Gastrocnemius medialis (tissue), 4 donors: Measurements from ENCODE around the gene CEP295NL. TPM values are rescaled to one million over a fixed set of nuclear protein-coding genes. Genes with fewer than 3 reads are reported as not detected.

Experiments used
- ATAC-seq, 2 donors: fragments of 150-250 bp; one replicate each; pipeline ENCODE4 v1.9.1; 2016
- DNase-seq, 2 donors: peaks; one replicate each; pipeline ENCODE4 v3.0.0-alpha.2; 2019
- H3K27ac ChIP-seq, 4 donors: fragments of 200-600 bp; sonication (generic); 1 replicate in 1 of 4; 2 replicates in 3 of 4; pipeline ENCODE4 v1.5.1; 2016 to 2018; ENCODE audit warnings: mild to moderate bottlenecking in 2 of 4, moderate library complexity in 1 of 4
- H3K27me3 ChIP-seq, 3 donors: fragments of 200-600 bp; sonication (generic) in 2 of 3; 1 replicate in 1 of 3; 2 replicates in 2 of 3; pipeline versions ENCODE4 v1.5.1 to v1.6.0; 2016 to 2019; ENCODE audit warnings: mild to moderate bottlenecking in 1 of 3, moderate library complexity in 1 of 3
- H3K36me3 ChIP-seq, 2 donors: fragments of 200-600 bp; sonication (generic) in 1 of 2; one replicate each; pipeline ENCODE4 v1.5.1; 2017 to 2018
- H3K4me1 ChIP-seq, 2 donors: fragments of 200-600 bp; sonication (generic) in 1 of 2; one replicate each; pipeline ENCODE4 v1.5.1; 2016 to 2017; ENCODE audit warnings: mild to moderate bottlenecking in 2 of 2
- H3K4me3 ChIP-seq, 4 donors: fragments of 200-600 bp; sonication (generic) in 3 of 4; 1 replicate in 1 of 4; 2 replicates in 3 of 4; pipeline ENCODE4 v1.5.1; 2016 to 2019; ENCODE audit warnings: mild to moderate bottlenecking in 2 of 4
- H3K9me3 ChIP-seq, 3 donors: fragments of 200-600 bp; sonication (generic) in 2 of 3; 1 replicate in 1 of 3; 2 replicates in 2 of 3; pipeline ENCODE4 v1.5.1; 2016 to 2019
- POLR2A ChIP-seq, 2 donors: fragments of 450-650 bp; IDR thresholded peaks; one replicate each; pipeline ENCODE4 v1.6.1; 2017; ENCODE audit warnings: antibody characterized with exemption in 2 of 2, mild to moderate bottlenecking in 2 of 2, moderate library complexity in 2 of 2
- in situ Hi-C, 4 donors: fragments of 200-750 bp; cut with MboI; loops; one replicate each; pipeline versions ENCODE4 v1.15.0 to v1.8.0; 2017; ENCODE audit warnings: low sequenced_read_pairs in 4 of 4
- intact Hi-C: fragments of 100-400 bp; cut with DNase I; formaldehyde crosslinking; loops from one replicate; pipeline ENCODE4 v1.15.1; 2023; ENCODE audit warnings: low total_unique reads
- total RNA-seq, 4 donors: library from RNA; depleted of rRNA; stranded (reverse); fragments of >200 nt; gene quantifications; one replicate each; pipeline versions ENCODE4 v1.1.0 to v1.2.3, GENCODE V29; 2016
- TF ChIP-seq, protein P1 (sequence below), 5 experiments: fragments of 450-650 bp in 3 of 5; fragments of 200-600 bp in 2 of 5; sonication (generic) in 2 of 5; IDR thresholded peaks in 4 of 5; conservative IDR thresholded peaks in 1 of 5; 1 replicate in 4 of 5; 2 replicates in 1 of 5; pipeline ENCODE4 v1.5.1; 2016 to 2019; ENCODE audit warnings: antibody characterized with exemption in 5 of 5, mild to moderate bottlenecking in 3 of 5, moderate library complexity in 3 of 5

CEP295NL gene
- total RNA-seq, 4 donors from 2014 or later: 0.16 TPM; not detected in 3

- Histone ChIP-seq H3K9me3 (no peaks in the 10 kb centered on the region), H3K27me3 (no peaks in the 10 kb centered on the region), H3K36me3 (no peaks in the 10 kb centered on the region), H3K4me1 (peaks cover 33 to 35% of the 10 kb centered on the region in 2 donors), H3K27ac (no peak overlapping the region), H3K4me3 (no peak overlapping the region)
- TF ChIP-seq, protein P1, sequence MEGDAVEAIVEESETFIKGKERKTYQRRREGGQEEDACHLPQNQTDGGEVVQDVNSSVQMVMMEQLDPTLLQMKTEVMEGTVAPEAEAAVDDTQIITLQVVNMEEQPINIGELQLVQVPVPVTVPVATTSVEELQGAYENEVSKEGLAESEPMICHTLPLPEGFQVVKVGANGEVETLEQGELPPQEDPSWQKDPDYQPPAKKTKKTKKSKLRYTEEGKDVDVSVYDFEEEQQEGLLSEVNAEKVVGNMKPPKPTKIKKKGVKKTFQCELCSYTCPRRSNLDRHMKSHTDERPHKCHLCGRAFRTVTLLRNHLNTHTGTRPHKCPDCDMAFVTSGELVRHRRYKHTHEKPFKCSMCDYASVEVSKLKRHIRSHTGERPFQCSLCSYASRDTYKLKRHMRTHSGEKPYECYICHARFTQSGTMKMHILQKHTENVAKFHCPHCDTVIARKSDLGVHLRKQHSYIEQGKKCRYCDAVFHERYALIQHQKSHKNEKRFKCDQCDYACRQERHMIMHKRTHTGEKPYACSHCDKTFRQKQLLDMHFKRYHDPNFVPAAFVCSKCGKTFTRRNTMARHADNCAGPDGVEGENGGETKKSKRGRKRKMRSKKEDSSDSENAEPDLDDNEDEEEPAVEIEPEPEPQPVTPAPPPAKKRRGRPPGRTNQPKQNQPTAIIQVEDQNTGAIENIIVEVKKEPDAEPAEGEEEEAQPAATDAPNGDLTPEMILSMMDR (IDR thresholded peaks at IDR 0.05 in 4 of 5, conservative IDR thresholded peaks at IDR 0.05 in 1 of 5): no peak
- TF ChIP-seq POLR2A (IDR thresholded peaks at IDR 0.05): no peak
- DNase-seq (no peak), ATAC-seq (no peak)
- intact Hi-C loops: no loop called here
- in situ Hi-C loops: no loop called here
Measured at GRCh38 chr17:78886954-78887353, 16.0 kb downstream of the CEP295NL start.

GRCh38 chr17:78885956-78886355, 17.0 kb downstream of the CEP295NL start:
- H3K27ac ChIP-seq: peak overlapping the region; percentile 77 to 85 (median 81)
- ATAC-seq (no peak), DNase-seq (no peak)
- no peaks in the 10 kb centered on the region for H3K27me3 ChIP-seq
- H3K36me3 ChIP-seq: no peaks in the 10 kb centered on the region
- in situ Hi-C loops: no loop called here
- no peak overlapping the region for H3K4me3 ChIP-seq
- H3K4me1 ChIP-seq: peaks cover 31 to 35% of the 10 kb centered on the region in 2 donors
- intact Hi-C loops: no loop called here
- TF ChIP-seq, protein P1 (IDR thresholded peaks at IDR 0.05 in 4 of 5, conservative IDR thresholded peaks at IDR 0.05 in 1 of 5): no peak
- TF ChIP-seq POLR2A (IDR thresholded peaks at IDR 0.05): no peak
- H3K9me3 ChIP-seq: no peaks in the 10 kb centered on the region

- Histone ChIP-seq H3K27me3 (no peaks in the 10 kb centered on the region), H3K27ac (peak overlapping the region; percentile 77 to 85 (median 81)), H3K4me3 (no peak overlapping the region), H3K9me3 (no peaks in the 10 kb centered on the region), H3K36me3 (no peaks in the 10 kb centered on the region), H3K4me1 (peaks cover 31 to 38% of the 10 kb centered on the region in 2 donors)
- intact Hi-C loops: loop anchor here (5.0 kb wide), 1 partner anchor 47 kb away; no protein-coding TSS in a partner anchor
- ATAC-seq (no peak), DNase-seq (no peak)
- TF ChIP-seq, protein P1 (IDR thresholded peaks at IDR 0.05 in 4 of 5, conservative IDR thresholded peaks at IDR 0.05 in 1 of 5): no peak
- TF ChIP-seq POLR2A (IDR thresholded peaks at IDR 0.05): no peak
- in situ Hi-C loops: no loop called here
Measured at GRCh38 chr17:78884876-78885667, 17.9 kb downstream of the CEP295NL start.

DNA sequence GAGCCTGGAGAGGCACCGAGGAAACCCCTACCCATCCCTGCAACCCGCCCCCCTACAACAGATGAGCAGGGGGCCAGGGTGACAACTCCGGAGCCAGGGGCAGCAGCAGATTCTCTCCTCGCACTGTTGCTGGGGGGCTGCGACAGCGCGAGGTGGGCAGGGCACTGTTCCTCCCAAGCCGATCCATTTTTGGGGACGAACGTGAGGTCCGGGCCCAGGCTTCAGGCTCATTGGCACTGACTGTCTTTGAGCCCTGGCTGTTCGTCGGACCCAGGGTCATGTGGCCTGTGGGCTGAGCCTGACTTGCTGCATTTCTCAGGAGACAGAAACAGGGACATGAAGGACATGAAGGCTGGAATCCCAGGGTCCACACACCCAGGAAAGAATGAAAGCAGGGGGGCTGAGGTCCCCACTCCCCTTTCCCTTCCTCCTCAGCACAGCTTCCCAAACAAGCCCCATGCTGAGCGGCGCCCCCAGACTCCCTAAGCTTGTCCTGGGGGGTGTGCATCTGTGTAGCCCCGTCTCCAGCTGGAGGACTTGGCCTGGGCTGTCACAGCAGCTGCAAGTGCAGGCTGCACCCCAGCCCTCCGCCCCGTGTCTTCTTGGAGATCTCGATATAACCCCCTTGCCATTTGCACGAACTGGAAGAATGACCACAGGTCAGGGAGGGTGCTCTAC, 18.7 kb downstream of the CEP295NL start:
- DNase-seq (no peak), ATAC-seq (no peak)
- intact Hi-C loops (loop anchor here (5.0 kb wide), 1 partner anchor 48 kb away; no protein-coding TSS in a partner anchor), in situ Hi-C loops (no loop called here)
- peak overlapping the region; percentile 1 to 37 (median 26) for H3K4me3 ChIP-seq
- H3K4me1 ChIP-seq: peaks cover 27 to 34% of the 10 kb centered on the region in 2 donors
- H3K9me3 ChIP-seq: no peaks in the 10 kb centered on the region
- H3K36me3 ChIP-seq: no peaks in the 10 kb centered on the region
- no peaks in the 10 kb centered on the region for H3K27me3 ChIP-seq
- TF ChIP-seq, protein P1 (IDR thresholded peaks at IDR 0.05 in 4 of 5, conservative IDR thresholded peaks at IDR 0.05 in 1 of 5): no peak
- TF ChIP-seq POLR2A (IDR thresholded peaks at IDR 0.05): no peak
- peak overlapping the region; percentile 77 to 85 (median 81) for H3K27ac ChIP-seq
